PC-3 (cell line): Measurements from ENCODE around the gene EMP1. TPM values are rescaled to one million over a fixed set of nuclear protein-coding genes. Genes with fewer than 3 reads are reported as not detected.

Source experiments
- ATAC-seq: fragments of 200-7000 bp; cut with Tn5 transposase; 2 replicates; pipeline ENCODE4 v1.9.1; 2020; ENCODE audit warnings: mild to moderate bottlenecking, moderate library complexity
- BruUV-seq: library from RNA; stranded (reverse); fragments of 400-500 nt; replicated peaks from 2 replicates; lab custom pipeline; 2021; lab: Mats Ljungman, UMichigan
- CTCF ChIA-PET: fragments of 300-600 bp; sonication (Branson Sonifier 250); formaldehyde crosslinking; loops from one replicate; lab custom pipeline; 2022; ENCODE audit warnings: antibody characterized with exemption; lab: Charles Lee
- POLR2A ChIA-PET: fragments of 300-600 bp; sonication (Branson Sonifier 250); formaldehyde crosslinking; loops from one replicate; lab custom pipeline; 2022; ENCODE audit warnings: antibody characterized with exemption; ENCODE audit not compliant: unreplicated experiment; lab: Charles Lee
- DNase-seq: peaks from one replicate; pipeline ENCODE4 v3.0.0-alpha.2; 2015
- H2AFZ ChIP-seq: fragments of 300-600 bp; sonication (generic); 2 replicates; pipeline ENCODE4 v1.6.0; 2016; ENCODE audit warnings: antibody characterized with exemption, low read length
- H3F3A ChIP-seq: fragments of 300-600 bp; sonication (generic); one replicate; pipeline ENCODE4 v1.6.0; 2017; ENCODE audit warnings: antibody characterized with exemption, low read length, control low read depth, mild to moderate bottlenecking; ENCODE audit not compliant: unreplicated experiment
- H3K27ac ChIP-seq: fragments of 300-600 bp; sonication (generic); 2 replicates; pipeline ENCODE4 v1.5.1; 2016; ENCODE audit warnings: mild to moderate bottlenecking, low read length
- H3K27me3 ChIP-seq: fragments of 300-600 bp; sonication (generic); 2 replicates; pipeline ENCODE4 v1.6.1; 2016; ENCODE audit warnings: low read length, mixed read lengths
- H3K36me3 ChIP-seq: fragments of 300-600 bp; sonication (generic); 2 replicates; pipeline ENCODE4 v1.6.1; 2016; ENCODE audit warnings: low read depth, mixed run types, low read length, mixed read lengths
- H3K4me1 ChIP-seq: fragments of 300-600 bp; sonication (generic); 2 replicates; pipeline ENCODE4 v1.5.1; 2016; ENCODE audit warnings: low read length; ENCODE audit not compliant: insufficient read depth
- H3K4me2 ChIP-seq: fragments of 300-600 bp; sonication (generic); 2 replicates; pipeline ENCODE4 v1.6.0; 2016; ENCODE audit warnings: low read length
- H3K4me3 ChIP-seq: fragments of 300-600 bp; sonication (generic); 2 replicates; pipeline ENCODE4 v1.5.1; 2016; ENCODE audit warnings: mild to moderate bottlenecking, low read length, mixed read lengths
- H3K79me2 ChIP-seq: fragments of 300-600 bp; sonication (generic); 2 replicates; pipeline ENCODE4 v1.6.1; 2017; ENCODE audit warnings: low read length, mixed read lengths
- H3K9ac ChIP-seq: fragments of 300-600 bp; sonication (generic); 2 replicates; pipeline ENCODE4 v1.6.0; 2016; ENCODE audit warnings: mild to moderate bottlenecking, low read length
- H3K9me2 ChIP-seq: fragments of 300-600 bp; sonication (generic); replicated peaks from 2 replicates; pipeline ENCODE4 v1.6.1; 2016; ENCODE audit warnings: mixed run types, low read length, mixed read lengths
- H3K9me3 ChIP-seq: fragments of 300-600 bp; sonication (generic); 2 replicates; pipeline ENCODE4 v1.6.1; 2016; ENCODE audit warnings: low read length, mixed read lengths
- H4K20me1 ChIP-seq: fragments of 300-600 bp; sonication (generic); 2 replicates; pipeline ENCODE4 v1.6.1; 2016; ENCODE audit warnings: low read length, mixed read lengths
- EZH2 ChIP-seq: fragments of 300-600 bp; sonication (generic); IDR thresholded peaks from one replicate; pipeline ENCODE4 v1.6.1; 2017; ENCODE audit warnings: antibody characterized with exemption, mild to moderate bottlenecking, low read length; ENCODE audit not compliant: unreplicated experiment
- EZH2phosphoT487 ChIP-seq: fragments of 300-600 bp; sonication (generic); IDR thresholded peaks from 2 replicates; pipeline ENCODE4 v1.6.1; 2018; ENCODE audit warnings: mild to moderate bottlenecking, antibody characterized with exemption, low read length, borderline replicate concordance
- intact Hi-C: fragments of 100-400 bp; cut with micrococcal nuclease; formaldehyde crosslinking; loops from 2 replicates; pipeline ENCODE4 v1.9.0; 2023
- total RNA-seq: library from RNA; depleted of rRNA; stranded (reverse); fragments of >200 nt; gene quantifications from 2 replicates; pipeline ENCODE4 v1.2.3, GENCODE V29; 2014
- TF ChIP-seq, protein P1 (sequence below): fragments of 300-600 bp; sonication (generic); conservative IDR thresholded peaks from 2 replicates; pipeline ENCODE4 v1.5.1; 2017; ENCODE audit warnings: antibody characterized with exemption, low read depth, mild to moderate bottlenecking, low read length

The EMP1 gene
- total RNA-seq, 1 experiment from 2014 or later: 158 TPM

DNA sequence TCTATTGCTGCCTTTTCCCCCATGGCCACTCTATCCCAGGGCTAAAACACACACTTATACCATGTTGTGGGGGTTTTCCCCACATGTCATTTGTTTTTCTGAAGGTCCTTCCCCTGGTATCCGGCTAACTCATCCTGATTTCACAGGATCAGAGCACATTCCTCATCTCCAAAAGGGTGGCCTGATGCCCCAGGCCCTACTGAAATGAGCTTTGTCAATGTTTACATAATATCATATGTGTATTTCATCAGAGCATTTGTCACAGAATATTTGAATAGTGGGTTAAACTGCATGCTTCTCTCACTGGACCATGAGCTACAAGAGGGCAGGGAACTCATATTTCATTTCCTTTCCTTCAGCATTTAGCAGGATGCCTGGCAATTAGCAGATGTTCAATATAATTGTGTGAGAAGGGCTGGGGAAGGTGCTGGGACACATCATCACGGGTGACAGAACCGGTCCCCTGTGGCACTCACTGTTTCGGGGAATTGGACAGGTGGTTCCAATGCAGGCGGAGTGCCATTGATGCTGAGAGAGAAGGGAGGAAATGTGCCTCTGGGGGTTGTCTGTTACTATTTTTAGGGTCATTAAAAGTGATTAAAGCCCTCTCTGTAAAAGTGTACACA, 26.8 kb downstream of the EMP1 start:
- Histone ChIP-seq H3F3A (peaks cover 7% of the 10 kb centered on the region), H3K4me2 (peak overlapping the region; percentile 64), H3K4me3 (no peak overlapping the region), H3K27me3 (no peaks in the 10 kb centered on the region), H3K9ac (peak overlapping the region; percentile 46; the same call in 1 of the 2 replicates), H3K4me1 (peaks cover 31% of the 10 kb centered on the region), H3K79me2 (no peaks in the 10 kb centered on the region), H3K36me3 (no peaks in the 10 kb centered on the region), H3K27ac (peak overlapping the region; percentile 84), H4K20me1 (no peaks in the 10 kb centered on the region), H3K9me2 (no peaks in the 10 kb centered on the region), H2AFZ (no peak overlapping the region), H3K9me3 (no peaks in the 10 kb centered on the region)
- peak; percentile 84 for ATAC-seq
- BruUV-seq: no TSS peak
- DNase-seq: peak; percentile 94
- intact Hi-C loops: loop anchor here (5.0 kb wide), 2 partner anchors 221 to 306 kb away; partner anchors contain the start of gene HEBP1
- ChIA-PET POLR2A (interaction anchor here (0.6 to 1.4 kb wide), 3 partner anchors 27 to 332 kb away, joined by 4 to 5 read pairs (median 4); partner anchors contain the start of genes EMP1 and GPRC5A), CTCF (interaction anchor here (0.5 to 0.6 kb wide), 2 partner anchors 14 to 340 kb away, joined by 4 to 7 read pairs; no protein-coding TSS in a partner anchor)
- TF ChIP-seq EZH2phosphoT487 (no peak), EZH2 (no peak)
- TF ChIP-seq, protein P1, sequence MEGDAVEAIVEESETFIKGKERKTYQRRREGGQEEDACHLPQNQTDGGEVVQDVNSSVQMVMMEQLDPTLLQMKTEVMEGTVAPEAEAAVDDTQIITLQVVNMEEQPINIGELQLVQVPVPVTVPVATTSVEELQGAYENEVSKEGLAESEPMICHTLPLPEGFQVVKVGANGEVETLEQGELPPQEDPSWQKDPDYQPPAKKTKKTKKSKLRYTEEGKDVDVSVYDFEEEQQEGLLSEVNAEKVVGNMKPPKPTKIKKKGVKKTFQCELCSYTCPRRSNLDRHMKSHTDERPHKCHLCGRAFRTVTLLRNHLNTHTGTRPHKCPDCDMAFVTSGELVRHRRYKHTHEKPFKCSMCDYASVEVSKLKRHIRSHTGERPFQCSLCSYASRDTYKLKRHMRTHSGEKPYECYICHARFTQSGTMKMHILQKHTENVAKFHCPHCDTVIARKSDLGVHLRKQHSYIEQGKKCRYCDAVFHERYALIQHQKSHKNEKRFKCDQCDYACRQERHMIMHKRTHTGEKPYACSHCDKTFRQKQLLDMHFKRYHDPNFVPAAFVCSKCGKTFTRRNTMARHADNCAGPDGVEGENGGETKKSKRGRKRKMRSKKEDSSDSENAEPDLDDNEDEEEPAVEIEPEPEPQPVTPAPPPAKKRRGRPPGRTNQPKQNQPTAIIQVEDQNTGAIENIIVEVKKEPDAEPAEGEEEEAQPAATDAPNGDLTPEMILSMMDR: no peak

GRCh38 chr12:13223941-13224340, 27.4 kb downstream of the EMP1 start:
- no peak overlapping the region for H3K4me3 ChIP-seq
- no peaks in the 10 kb centered on the region for H3K36me3 ChIP-seq
- H3K9me3 ChIP-seq: no peaks in the 10 kb centered on the region
- no peaks in the 10 kb centered on the region for H3K79me2 ChIP-seq
- BruUV-seq: no TSS peak
- no peaks in the 10 kb centered on the region for H3K9me2 ChIP-seq
- H4K20me1 ChIP-seq: no peaks in the 10 kb centered on the region
- H3F3A ChIP-seq: peaks cover 7% of the 10 kb centered on the region
- H3K4me1 ChIP-seq: peaks cover 31% of the 10 kb centered on the region
- ATAC-seq (no peak), DNase-seq (no peak)
- no peak overlapping the region for H2AFZ ChIP-seq
- ChIA-PET POLR2A (no interaction called here), CTCF (interaction anchor here (0.5 to 0.6 kb wide), 2 partner anchors 14 to 341 kb away, joined by 4 to 7 read pairs; no protein-coding TSS in a partner anchor)
- intact Hi-C loops: loop anchor here (5.0 kb wide), 2 partner anchors 222 to 307 kb away; partner anchors contain the start of gene HEBP1
- peak overlapping the region; percentile 10; the same call in 1 of the 2 replicates for H3K9ac ChIP-seq
- TF ChIP-seq, protein P1: no peak
- TF ChIP-seq EZH2phosphoT487 (no peak), EZH2 (no peak)
- peak overlapping the region; percentile 35 for H3K4me2 ChIP-seq
- peak overlapping the region; percentile 84 for H3K27ac ChIP-seq
- H3K27me3 ChIP-seq: no peaks in the 10 kb centered on the region

DNA sequence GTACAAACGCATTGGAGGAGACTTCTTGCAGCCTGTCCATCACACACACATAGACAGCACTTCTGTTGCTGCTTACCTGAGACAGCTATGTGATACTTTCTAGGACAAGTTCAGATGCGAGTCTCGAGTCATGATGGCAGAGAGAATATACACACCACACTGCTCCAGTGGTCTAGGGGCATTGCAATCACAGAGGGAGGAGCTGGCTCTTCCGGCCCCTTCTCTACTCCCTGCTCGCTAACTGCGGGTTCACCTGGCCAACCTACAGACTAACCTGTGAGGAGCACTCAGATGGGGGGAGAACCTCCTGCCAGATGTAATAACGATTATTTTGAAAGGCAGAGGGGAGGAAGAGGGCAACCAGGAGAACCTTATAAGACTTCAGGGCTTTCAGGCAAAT, 30.7 kb downstream of the EMP1 start:
- Histone ChIP-seq H4K20me1 (no peaks in the 10 kb centered on the region), H3K9ac (no peak overlapping the region), H3K9me2 (no peaks in the 10 kb centered on the region), H2AFZ (no peak overlapping the region), H3K9me3 (no peaks in the 10 kb centered on the region), H3K4me1 (peaks cover 22% of the 10 kb centered on the region), H3K4me2 (no peak overlapping the region), H3K27me3 (no peaks in the 10 kb centered on the region), H3K36me3 (no peaks in the 10 kb centered on the region), H3K27ac (no peak overlapping the region), H3K79me2 (no peaks in the 10 kb centered on the region), H3K4me3 (no peak overlapping the region), H3F3A (peaks cover 7% of the 10 kb centered on the region)
- POLR2A ChIA-PET: interaction anchor here (0.6 kb wide), 1 partner anchor 32 kb away, joined by 3 read pairs; no protein-coding TSS in a partner anchor
- DNase-seq: no peak
- CTCF ChIA-PET: no interaction called here
- no peak for ATAC-seq
- BruUV-seq: no TSS peak
- TF ChIP-seq EZH2phosphoT487: no peak
- TF ChIP-seq, protein P1: no peak
- no peak for TF ChIP-seq EZH2
- intact Hi-C loops: no loop called here
